Hematopoietic multipotent progenitor cell treated with erythropoietin and hydrocortisone succinate and interleukin-3 and kit ligand, for 15 days (in vitro differentiated cells): ENCODE results near the gene NAGS.
"Not testable (repeated sequence)": the region's sequence is repeated elsewhere in the genome, so short reads cannot be mapped to it uniquely, and the experiment has no call there.

Source experiments
- DNase-seq: peaks from one replicate; pipeline ENCODE4 v3.0.0-alpha.2; 2015; ENCODE audit warnings: low spot score

NAGS gene

GRCh38 chr17:43983515-43984411, 20.7 kb upstream of the NAGS start:
- no peak for DNase-seq

DNA sequence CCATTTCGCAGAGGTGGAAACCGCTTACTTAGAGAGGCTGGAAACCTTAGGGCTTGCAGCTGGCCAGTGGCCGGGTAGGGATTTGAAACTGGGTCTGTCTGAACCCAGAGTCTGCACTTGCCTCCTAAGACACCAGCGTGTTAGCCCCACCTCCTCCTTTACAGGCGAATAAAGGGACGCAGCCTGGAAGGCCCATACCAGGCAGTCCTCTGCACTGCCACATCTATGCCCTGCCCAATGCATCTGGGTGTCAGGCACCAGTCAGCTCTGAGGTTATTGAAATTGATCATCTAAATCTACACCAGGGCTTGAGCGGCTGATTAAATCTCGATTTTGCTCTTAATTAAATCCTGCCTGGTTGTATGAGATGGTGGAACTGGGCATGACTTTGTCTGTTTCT, 19.9 kb upstream of the NAGS start:
- DNase-seq: no peak

DNA sequence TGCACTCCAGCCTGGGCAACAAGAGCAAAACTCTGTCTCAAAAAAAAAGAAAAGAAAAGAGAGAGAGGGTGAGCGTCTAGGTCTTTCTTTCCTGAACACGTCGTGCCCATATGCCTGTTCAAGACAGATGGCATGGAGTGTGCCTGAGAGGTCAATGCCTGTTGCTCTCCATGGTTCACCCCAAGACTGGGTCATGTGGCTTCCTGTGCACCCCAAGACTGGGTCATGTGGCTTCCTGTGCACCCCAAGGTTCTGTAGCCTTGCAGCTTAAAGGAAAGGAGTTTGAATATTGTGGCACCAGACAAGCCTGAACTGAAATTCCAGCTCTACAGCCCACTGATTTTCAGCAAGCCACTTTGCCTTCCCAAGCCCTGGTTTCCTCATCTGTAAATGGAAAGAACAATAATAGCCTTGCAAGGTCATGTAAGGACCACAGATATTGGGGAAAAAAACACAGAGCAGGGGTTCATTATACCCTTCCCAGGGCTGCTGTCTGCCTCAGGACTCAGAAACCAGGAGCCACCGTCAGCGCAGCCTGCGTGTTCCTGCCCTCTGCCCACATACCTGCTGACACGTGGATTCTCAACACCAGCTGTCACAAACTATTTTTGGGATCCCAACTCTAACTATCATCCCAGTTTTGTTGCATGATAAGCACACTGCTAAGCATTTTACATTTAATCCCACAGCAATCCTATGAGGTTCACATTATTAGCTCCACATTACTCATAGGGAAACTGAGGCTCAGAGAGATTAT, 18.0 kb upstream of the NAGS start:
- DNase-seq: no peak

DNA sequence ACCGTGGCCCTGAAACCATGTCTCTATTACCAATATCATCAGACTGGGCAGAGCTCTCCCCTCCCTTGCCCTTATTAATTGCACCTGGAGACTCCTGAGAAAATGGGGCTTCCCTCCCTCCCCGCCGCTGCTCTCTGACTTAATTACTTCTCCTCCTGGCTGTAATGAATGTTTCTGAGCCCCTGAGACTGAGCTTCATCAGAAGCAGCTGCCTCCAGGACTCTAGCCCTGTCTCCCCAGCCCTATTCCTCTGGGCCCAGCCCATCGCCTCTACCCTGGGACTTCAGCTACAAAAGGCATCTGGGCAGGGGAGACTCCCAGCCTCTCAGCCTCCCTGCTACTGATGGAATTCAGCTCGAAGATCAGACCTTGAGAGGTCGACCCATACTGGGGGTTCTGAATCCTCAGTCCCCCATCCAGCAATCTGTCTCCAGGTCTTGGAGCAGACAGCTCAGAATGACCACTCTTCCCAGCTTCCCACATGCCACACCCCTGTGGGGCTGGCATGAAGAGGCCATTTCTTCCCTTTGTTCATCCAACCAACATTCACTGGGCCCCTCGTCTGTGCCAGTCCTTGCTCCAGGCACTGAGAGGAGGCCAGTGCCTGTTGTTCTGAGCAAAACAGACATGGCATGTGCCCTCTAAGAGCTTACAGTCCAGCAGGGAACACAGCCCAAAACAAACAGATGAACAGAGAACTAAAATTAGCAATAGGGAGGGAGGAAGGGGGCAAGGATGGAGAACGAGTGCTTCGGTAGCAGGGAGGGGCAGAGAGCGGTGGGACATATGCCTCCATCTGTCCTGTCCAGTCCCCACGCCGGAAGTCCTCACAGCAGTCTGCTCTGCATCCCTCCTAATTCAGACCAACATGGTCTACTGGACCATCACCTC, 17.0 kb upstream of the NAGS start:
- no peak for DNase-seq

DNA sequence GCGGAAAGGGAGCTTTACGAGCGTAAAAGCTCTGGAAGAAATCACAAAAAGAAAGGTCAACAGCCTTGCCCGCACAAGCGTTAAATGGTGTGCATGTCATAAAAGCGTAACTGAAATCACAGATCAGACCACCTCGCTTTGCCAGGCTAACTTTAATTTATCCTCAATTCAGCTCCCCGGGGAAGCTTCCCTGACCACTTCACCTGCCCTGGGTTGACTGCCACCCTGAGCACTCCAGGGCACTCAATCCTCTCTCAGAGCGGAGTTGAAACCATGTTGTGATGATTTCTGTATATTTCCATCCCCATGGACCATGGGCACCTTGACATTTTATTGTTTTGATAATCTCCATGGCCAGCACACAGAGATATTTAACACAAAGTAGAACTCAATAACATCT, 16.1 kb upstream of the NAGS start:
- DNase-seq: no peak

DNA sequence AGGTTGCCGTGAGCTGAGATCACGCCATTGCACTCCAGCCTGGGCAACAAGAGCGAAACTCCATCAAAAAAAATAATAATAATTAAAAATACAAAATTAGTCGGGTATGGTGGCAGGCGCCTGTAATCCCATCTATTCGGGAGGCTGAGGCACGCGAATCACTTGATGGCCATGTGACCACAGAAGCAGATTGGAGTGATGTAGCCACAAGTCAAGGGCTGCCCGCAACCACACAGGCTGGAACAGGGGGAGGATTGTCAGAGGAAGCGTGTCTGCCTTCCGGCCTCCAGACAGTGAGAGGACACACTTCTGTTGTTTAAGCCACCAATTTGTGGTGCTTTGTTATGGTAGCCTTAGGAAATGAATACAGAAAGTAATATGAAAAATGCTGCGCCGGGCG, 11.8 kb upstream of the NAGS start:
- no peak for DNase-seq

DNA sequence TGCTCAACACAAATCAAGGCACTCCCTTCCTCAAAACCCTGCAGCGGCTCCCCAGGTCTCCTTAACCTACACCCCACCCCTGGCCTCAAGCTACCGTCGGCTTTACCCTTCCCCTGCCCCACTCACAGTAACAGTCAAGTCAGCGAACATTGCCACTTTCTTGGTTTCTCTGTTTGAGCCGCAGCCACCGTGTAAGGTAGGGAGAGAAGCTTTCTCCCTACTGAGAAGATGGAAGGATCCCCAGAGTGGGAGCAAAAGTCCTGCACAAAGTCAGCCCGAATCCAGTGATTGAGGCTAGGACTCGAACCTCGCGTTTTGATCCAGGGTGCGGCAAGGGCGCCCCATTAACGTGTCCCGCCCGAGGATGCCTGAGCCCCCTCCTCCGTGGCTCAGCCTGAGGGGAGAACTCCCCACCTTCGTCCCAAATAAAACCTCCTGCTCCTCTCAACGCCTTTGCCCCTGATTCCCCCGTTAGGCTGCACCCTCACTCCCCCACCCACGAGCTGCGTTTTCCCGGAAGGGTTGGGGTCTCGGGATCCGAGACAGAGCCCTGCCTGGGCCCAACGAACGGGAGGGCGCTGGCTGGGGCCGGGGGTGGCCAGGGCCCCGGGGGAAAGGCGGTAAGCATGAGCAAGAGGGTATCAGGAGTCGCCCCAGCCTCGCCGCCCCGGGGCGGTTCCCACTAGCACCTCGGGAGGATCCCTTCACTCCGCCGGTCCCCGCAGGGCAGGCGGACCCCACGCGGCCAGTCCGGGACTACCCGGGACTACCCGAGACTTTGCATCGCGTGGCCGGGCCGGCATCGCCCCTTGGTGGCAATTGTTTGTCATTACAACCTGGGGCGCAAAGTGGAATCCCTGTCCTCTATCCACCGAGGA, 9.9 kb upstream of the NAGS start:
- DNase-seq: peak; percentile 40

DNA sequence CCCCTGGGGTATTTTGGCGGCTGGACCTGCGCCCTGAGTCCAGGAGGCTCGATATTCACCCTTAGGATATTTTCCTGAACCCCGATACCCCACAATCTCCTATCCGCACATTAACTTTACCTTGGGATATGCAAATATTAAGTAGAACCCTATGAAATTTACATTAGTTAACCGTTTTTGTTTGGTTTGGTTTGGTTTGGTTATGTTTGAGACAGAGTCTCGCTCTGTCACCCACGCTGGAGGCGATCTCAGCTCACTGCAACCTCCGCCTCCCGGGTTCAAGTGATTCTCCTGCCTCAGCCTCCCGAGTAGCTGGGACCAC, 9.3 kb upstream of the NAGS start:
- DNase-seq: no peak

DNA sequence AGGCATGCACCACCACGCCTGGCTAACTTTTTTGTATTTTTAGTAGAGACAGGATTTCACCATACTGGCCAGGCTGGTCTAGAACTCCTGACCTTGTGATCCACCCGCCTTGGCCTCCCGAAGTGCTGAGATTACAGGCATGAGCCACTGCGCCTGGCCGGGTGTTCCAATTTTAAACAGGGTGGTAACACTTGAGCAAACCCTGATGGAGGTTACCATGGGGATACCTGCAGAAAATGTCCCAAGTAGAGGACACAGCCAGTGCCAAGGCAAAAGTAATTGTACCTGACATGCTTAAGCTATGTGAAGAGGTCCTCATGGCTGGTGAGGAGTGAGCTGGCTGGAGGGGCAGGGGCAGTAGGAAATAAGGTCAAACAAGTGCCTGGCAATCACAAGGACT, 7.2 kb upstream of the NAGS start:
- not testable (repeated sequence) for DNase-seq

GRCh38 chr17:43998552-43998951, 5.9 kb upstream of the NAGS start:
- DNase-seq: no peak

GRCh38 chr17:43999024-43999423, 5.4 kb upstream of the NAGS start:
- DNase-seq: no peak

- peak; percentile 73 for DNase-seq
These were observed 4.1 kb upstream of the NAGS start for GRCh38 chr17:44000141-44000860.

GRCh38 chr17:44000871-44001460, 3.5 kb upstream of the NAGS start:
- DNase-seq: no peak

- no peak for DNase-seq
These were observed 2.9 kb upstream of the NAGS start for GRCh38 chr17:44001461-44001920.

- DNase-seq: no peak
These were observed 2.1 kb upstream of the NAGS start for GRCh38 chr17:44002141-44002848.

DNA sequence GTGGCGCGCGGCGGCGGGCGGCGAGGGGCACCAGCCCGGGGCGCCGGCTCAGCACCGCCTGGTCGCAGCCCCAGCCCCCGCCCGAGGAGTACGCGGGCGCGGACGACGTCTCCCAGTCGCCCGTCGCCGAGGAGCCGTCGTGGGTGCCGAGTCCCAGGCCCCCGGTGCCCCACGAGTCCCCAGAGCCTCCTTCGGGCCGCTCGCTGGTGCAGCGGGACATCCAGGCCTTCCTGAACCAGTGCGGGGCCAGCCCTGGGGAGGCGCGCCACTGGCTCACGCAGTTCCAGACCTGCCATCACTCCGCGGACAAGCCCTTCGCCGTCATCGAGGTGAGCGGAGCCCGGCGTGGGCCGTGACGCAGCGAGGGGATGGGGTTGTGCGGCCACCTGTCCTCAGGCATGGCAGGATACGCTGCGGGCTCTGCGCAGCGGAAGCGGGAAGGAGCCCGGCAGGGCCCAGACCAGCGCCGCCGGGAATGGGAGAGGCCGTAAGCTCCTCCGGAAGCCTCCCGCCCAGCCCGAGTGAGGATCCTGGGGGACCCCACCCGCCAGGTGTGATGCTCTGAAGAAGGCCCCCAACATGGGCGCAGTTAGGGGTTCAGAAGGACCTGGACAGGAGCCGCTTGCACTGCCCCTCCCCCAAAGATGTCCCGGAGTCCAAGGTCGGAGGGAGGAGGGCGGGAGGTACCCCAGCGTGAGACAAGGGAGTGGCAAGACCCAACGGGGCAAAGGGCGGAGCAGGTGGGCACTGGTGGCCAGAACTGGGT, 522 bp downstream of the NAGS start:
- no peak for DNase-seq

DNA sequence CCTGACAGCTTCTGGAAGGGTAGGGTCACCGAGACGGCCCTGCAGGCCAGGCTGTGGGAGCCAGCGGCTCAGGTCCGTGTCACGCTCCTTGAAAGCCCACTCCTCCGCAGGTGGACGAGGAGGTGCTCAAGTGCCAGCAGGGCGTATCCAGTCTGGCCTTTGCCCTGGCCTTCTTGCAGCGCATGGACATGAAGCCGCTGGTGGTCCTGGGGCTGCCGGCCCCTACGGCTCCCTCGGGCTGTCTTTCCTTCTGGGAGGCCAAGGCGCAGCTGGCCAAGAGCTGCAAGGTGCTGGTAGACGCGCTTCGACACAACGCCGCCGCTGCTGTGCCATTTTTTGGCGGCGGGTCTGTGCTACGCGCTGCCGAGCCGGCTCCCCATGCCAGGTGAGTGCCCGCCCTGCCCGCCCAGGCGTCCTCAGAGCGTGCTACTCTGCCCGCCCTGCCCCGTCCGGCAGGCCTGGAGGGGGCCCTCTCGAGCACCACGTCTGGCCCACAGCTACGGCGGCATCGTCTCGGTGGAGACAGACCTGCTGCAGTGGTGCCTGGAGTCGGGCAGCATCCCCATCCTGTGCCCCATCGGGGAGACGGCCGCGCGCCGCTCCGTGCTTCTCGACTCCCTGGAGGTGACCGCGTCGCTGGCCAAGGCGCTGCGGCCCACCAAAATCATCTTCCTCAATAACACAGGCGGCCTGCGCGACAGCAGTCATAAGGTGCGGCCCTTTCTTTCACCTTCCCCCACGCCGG, 1.3 kb downstream of the NAGS start:
- no peak for DNase-seq

DNA sequence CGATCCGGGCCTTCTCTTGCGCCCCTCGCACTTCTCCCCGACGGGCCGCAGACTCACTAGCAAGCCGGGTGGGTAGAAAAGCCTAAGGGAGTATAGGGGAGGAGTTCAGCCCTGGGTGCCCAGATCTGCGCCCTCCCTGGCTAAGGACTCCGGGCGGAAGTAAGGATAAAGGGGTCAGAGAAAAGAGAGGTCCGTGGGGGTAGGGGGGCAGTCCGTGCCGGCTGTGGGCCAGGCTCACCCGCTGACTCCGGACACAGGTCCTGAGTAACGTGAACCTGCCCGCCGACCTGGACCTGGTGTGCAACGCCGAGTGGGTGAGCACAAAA, 1.8 kb downstream of the NAGS start:
- no peak for DNase-seq
